ENCODE results near the gene IER3. TPM values are rescaled to one million over a fixed set of nuclear protein-coding genes. Genes with fewer than 3 reads are reported as not detected.

IER3 gene
- total and polyA plus RNA-seq, 2 of the 13 experiments (the other 11 are each of a cell fraction or from before 2014, with no cell fraction given) = 51.1 to 131 TPM

GRCh38 chr6:30759575-30760239 lies 15.4 kb upstream of the IER3 start (continued):
- TF ChIP-seq ZNF841 (CRISPR knock-in tag; IDR thresholded peaks at IDR 0.05; ENCODE audit: borderline replicate concordance) (no peak), TAF15 (IDR thresholded peaks at IDR 0.05; ENCODE audit: low read depth, low read length, poor library complexity, severe bottlenecking) (no peak), RFX5 (IDR thresholded peaks at IDR 0.05; ENCODE audit: low read depth, low read length) (no peak; the same call in 1 of the 2 replicates), ZNF230 (CRISPR knock-in tag; IDR thresholded peaks at IDR 0.05) (no peak), TGIF2 (CRISPR knock-in tag; IDR thresholded peaks at IDR 0.05) (peak; percentile 9), ZNF781 (CRISPR knock-in tag; IDR thresholded peaks at IDR 0.05; ENCODE audit: borderline replicate concordance, not compliant biosample characterization) (no peak), ISL2 (CRISPR knock-in tag; IDR thresholded peaks at IDR 0.05) (no peak), SMAD9 (CRISPR knock-in tag; IDR thresholded peaks at IDR 0.05) (no peak), RARA (CRISPR knock-in tag; IDR thresholded peaks at IDR 0.05) (peak; percentile 66), PRMT3 (CRISPR knock-in tag; IDR thresholded peaks at IDR 0.05; ENCODE audit: borderline replicate concordance, low read depth) (no peak), DMTF1 (CRISPR knock-in tag; IDR thresholded peaks at IDR 0.05) (no peak), ZNF263 (CRISPR knock-in tag; IDR thresholded peaks at IDR 0.05) (no peak)
- TF ChIP-seq, protein P1, sequence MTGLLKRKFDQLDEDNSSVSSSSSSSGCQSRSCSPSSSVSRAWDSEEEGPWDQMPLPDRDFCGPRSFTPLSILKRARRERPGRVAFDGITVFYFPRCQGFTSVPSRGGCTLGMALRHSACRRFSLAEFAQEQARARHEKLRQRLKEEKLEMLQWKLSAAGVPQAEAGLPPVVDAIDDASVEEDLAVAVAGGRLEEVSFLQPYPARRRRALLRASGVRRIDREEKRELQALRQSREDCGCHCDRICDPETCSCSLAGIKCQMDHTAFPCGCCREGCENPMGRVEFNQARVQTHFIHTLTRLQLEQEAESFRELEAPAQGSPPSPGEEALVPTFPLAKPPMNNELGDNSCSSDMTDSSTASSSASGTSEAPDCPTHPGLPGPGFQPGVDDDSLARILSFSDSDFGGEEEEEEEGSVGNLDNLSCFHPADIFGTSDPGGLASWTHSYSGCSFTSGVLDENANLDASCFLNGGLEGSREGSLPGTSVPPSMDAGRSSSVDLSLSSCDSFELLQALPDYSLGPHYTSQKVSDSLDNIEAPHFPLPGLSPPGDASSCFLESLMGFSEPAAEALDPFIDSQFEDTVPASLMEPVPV (CRISPR knock-in tag; IDR thresholded peaks at IDR 0.05) = no peak
- TF ChIP-seq, protein P2, sequence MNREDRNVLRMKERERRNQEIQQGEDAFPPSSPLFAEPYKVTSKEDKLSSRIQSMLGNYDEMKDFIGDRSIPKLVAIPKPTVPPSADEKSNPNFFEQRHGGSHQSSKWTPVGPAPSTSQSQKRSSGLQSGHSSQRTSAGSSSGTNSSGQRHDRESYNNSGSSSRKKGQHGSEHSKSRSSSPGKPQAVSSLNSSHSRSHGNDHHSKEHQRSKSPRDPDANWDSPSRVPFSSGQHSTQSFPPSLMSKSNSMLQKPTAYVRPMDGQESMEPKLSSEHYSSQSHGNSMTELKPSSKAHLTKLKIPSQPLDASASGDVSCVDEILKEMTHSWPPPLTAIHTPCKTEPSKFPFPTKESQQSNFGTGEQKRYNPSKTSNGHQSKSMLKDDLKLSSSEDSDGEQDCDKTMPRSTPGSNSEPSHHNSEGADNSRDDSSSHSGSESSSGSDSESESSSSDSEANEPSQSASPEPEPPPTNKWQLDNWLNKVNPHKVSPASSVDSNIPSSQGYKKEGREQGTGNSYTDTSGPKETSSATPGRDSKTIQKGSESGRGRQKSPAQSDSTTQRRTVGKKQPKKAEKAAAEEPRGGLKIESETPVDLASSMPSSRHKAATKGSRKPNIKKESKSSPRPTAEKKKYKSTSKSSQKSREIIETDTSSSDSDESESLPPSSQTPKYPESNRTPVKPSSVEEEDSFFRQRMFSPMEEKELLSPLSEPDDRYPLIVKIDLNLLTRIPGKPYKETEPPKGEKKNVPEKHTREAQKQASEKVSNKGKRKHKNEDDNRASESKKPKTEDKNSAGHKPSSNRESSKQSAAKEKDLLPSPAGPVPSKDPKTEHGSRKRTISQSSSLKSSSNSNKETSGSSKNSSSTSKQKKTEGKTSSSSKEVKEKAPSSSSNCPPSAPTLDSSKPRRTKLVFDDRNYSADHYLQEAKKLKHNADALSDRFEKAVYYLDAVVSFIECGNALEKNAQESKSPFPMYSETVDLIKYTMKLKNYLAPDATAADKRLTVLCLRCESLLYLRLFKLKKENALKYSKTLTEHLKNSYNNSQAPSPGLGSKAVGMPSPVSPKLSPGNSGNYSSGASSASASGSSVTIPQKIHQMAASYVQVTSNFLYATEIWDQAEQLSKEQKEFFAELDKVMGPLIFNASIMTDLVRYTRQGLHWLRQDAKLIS (CRISPR knock-in tag; IDR thresholded peaks at IDR 0.05) = no peak
- TF ChIP-seq, protein P3, sequence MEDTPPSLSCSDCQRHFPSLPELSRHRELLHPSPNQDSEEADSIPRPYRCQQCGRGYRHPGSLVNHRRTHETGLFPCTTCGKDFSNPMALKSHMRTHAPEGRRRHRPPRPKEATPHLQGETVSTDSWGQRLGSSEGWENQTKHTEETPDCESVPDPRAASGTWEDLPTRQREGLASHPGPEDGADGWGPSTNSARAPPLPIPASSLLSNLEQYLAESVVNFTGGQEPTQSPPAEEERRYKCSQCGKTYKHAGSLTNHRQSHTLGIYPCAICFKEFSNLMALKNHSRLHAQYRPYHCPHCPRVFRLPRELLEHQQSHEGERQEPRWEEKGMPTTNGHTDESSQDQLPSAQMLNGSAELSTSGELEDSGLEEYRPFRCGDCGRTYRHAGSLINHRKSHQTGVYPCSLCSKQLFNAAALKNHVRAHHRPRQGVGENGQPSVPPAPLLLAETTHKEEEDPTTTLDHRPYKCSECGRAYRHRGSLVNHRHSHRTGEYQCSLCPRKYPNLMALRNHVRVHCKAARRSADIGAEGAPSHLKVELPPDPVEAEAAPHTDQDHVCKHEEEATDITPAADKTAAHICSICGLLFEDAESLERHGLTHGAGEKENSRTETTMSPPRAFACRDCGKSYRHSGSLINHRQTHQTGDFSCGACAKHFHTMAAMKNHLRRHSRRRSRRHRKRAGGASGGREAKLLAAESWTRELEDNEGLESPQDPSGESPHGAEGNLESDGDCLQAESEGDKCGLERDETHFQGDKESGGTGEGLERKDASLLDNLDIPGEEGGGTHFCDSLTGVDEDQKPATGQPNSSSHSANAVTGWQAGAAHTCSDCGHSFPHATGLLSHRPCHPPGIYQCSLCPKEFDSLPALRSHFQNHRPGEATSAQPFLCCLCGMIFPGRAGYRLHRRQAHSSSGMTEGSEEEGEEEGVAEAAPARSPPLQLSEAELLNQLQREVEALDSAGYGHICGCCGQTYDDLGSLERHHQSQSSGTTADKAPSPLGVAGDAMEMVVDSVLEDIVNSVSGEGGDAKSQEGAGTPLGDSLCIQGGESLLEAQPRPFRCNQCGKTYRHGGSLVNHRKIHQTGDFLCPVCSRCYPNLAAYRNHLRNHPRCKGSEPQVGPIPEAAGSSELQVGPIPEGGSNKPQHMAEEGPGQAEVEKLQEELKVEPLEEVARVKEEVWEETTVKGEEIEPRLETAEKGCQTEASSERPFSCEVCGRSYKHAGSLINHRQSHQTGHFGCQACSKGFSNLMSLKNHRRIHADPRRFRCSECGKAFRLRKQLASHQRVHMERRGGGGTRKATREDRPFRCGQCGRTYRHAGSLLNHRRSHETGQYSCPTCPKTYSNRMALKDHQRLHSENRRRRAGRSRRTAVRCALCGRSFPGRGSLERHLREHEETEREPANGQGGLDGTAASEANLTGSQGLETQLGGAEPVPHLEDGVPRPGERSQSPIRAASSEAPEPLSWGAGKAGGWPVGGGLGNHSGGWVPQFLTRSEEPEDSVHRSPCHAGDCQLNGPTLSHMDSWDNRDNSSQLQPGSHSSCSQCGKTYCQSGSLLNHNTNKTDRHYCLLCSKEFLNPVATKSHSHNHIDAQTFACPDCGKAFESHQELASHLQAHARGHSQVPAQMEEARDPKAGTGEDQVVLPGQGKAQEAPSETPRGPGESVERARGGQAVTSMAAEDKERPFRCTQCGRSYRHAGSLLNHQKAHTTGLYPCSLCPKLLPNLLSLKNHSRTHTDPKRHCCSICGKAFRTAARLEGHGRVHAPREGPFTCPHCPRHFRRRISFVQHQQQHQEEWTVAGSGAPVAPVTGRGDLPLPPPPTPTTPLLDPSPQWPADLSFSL (CRISPR knock-in tag; IDR thresholded peaks at IDR 0.05) = peak; percentile 75; the same call in 1 of the 2 replicates
